GM19467 (cell line): ENCODE data around the gene CABLES1.
"Not testable (repeated sequence)": the region's sequence is repeated elsewhere in the genome, so short reads cannot be mapped to it uniquely, and the experiment has no call there.

ENCODE experiments used
- ATAC-seq: cut with Tn5 transposase; IDR thresholded peaks from one replicate; pipeline ENCODE4 v1.9.1; 2021; ENCODE audit warnings: mild to moderate bottlenecking, moderate library complexity; ENCODE audit not compliant: unreplicated experiment

Gene CABLES1

GRCh38 chr18:23141104-23141999 lies 6.1 kb downstream of the CABLES1 start:
- ATAC-seq, result no peak

- no peak for ATAC-seq
Observed at GRCh38 chr18:23142251-23142929, 7.1 kb downstream of the CABLES1 start.

GRCh38 chr18:23143016-23143814 lies 7.9 kb downstream of the CABLES1 start:
- ATAC-seq, result no peak

- ATAC-seq, result no peak
Observed at GRCh38 chr18:23143815-23144261, 8.6 kb downstream of the CABLES1 start.

GRCh38 chr18:23144640-23145039 lies 9.4 kb downstream of the CABLES1 start:
- ATAC-seq, result no peak

- ATAC-seq, result no peak
Observed at GRCh38 chr18:23145621-23146020, 10.3 kb downstream of the CABLES1 start.

- no peak for ATAC-seq
Observed at GRCh38 chr18:23146861-23147469, 11.7 kb downstream of the CABLES1 start.

GRCh38 chr18:23148382-23148781 lies 13.1 kb downstream of the CABLES1 start:
- no peak for ATAC-seq

- no peak for ATAC-seq
Observed at GRCh38 chr18:23149570-23149969, 14.3 kb downstream of the CABLES1 start.

GRCh38 chr18:23151414-23152099 lies 16.3 kb downstream of the CABLES1 start:
- no peak for ATAC-seq

GRCh38 chr18:23154030-23154429 lies 18.7 kb downstream of the CABLES1 start:
- no peak for ATAC-seq

GRCh38 chr18:23154823-23155500 lies 19.7 kb downstream of the CABLES1 start:
- no peak for ATAC-seq

GRCh38 chr18:23155537-23155936 lies 20.3 kb downstream of the CABLES1 start:
- no peak for ATAC-seq

- ATAC-seq, result no peak
Observed at GRCh38 chr18:23156134-23156533, 20.8 kb downstream of the CABLES1 start.

- no peak for ATAC-seq
Observed at GRCh38 chr18:23158058-23158457, 22.8 kb downstream of the CABLES1 start.

- ATAC-seq, result not testable (repeated sequence)
Observed at GRCh38 chr18:23158884-23159283, 23.6 kb downstream of the CABLES1 start.

- no peak for ATAC-seq
Observed at GRCh38 chr18:23159344-23159743, 24.1 kb downstream of the CABLES1 start.

GRCh38 chr18:23162473-23162872 lies 27.2 kb downstream of the CABLES1 start:
- ATAC-seq, result no peak

GRCh38 chr18:23163786-23164533 lies 28.7 kb downstream of the CABLES1 start:
- ATAC-seq, result no peak
